Left renal pelvis (tissue), 4 donors: ENCODE data around the gene MAMLD1. TPM values are rescaled to one million over a fixed set of nuclear protein-coding genes. Genes with fewer than 3 reads are reported as not detected.

ENCODE experiments used
- DNase-seq, 4 donors: peaks; one replicate each; pipeline ENCODE4 v3.0.0-alpha.2; 2013; ENCODE audit warnings: low read depth in 4 of 4, low spot score in 3 of 4
- polyA plus RNA-seq, 4 donors: library from polyadenylated mRNA; unstranded; fragments of 120-200 nt; gene quantifications; one replicate each; pipeline ENCODE4 v1.2.1, GENCODE V29; 2013; ENCODE audit not compliant: insufficient read length in 4 of 4

The MAMLD1 gene
- polyA plus RNA-seq, 4 donors: 6.5 to 10.2 (median 7.3) TPM

DNA sequence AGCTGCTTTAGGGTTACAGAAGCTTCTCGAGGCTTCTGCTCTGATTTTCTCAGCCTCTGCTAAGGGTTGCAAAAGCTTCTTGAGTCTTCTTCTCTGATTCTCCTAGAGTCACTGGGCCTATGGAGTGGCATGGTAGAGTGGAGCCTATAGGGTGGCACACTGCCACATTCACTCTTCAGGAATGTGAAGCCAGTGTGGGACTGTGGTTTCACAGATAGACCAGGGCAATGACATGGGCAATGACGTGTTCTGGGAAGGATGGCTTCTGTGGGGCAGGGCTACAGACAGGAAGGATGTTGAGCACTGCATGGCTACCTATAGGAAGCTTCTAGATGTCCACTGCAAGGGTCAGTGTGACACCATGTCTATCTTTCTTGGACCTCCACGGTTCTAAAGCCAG, 11.0 kb upstream of the MAMLD1 start:
- DNase-seq: no peak

DNA sequence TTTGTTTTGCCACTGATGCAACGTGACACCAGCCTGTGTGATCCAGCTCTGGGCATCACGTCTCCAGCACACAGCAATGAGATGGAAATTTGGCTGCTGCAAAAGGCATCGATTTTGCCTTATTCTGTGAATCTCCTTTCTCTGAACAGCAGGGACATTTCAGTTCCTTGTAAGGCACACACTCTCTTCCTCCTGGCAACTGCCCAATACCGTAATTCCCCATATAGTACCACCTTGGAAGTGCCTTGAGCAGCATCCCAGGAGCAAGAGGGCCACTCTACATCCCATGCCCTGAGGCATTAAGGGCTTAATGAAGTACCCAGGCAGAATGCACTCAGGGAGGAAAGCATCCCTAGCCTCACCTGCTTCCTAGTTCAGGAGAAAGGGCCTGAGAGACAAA, 10.5 kb upstream of the MAMLD1 start:
- DNase-seq: no peak

DNA sequence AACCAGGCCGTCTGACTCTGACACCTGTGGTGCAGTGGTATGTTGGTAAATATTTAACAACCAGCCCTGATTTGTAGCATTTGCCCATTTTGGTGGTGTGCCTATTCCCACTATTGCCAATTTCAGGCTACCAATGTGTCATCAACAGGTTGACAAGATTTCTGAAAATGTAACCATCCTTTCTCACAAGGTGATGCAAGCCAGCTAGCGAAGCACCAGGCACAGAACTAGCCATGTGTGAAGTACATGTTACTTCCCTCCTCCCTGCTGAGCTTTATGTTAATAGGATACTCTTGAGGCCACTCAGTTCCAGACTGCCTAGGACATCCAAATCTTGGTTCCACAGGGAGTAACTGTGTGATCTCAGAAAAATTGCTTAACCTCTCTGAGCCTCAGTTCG, 7.2 kb upstream of the MAMLD1 start:
- no peak for DNase-seq

DNA sequence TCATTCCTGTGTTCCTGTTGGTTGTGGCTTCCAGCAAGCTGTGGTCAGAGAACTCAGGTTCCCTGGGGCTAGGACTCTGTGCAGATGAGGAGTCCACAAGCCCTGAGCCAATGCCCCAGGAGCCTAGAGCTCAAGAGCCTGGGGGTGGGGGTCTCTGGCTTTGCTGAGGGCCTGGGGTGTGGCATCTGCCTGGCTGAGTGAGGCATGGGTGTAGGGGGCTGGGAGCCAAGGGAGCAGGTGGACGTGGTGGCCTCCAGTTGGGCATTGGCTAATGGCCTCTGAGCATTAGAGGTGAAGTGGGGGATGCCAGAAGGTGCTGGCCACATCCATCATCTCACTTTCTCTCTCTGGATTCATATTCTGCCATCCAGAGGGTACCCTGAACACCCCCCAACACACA, 5.3 kb upstream of the MAMLD1 start:
- DNase-seq: no peak

DNA sequence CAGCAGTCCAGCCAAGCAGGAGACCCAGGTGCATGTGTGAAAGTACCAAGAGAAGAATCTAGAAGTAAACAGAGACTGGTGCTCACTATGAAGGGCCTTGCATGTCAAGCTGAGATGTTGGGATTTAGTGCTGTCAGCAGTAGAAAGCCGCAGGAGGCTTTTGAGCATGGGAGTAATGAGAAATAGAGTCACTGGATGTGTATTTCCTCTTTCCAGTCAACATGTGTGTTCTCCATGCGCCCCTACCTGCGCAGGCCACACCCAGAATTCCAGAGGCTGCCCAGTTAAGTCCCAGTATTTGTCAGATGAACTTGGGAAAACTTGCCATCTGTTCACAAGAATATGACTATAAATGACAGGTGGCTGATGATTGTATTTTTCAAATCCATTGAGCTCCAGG, 4.5 kb upstream of the MAMLD1 start:
- no peak for DNase-seq

DNA sequence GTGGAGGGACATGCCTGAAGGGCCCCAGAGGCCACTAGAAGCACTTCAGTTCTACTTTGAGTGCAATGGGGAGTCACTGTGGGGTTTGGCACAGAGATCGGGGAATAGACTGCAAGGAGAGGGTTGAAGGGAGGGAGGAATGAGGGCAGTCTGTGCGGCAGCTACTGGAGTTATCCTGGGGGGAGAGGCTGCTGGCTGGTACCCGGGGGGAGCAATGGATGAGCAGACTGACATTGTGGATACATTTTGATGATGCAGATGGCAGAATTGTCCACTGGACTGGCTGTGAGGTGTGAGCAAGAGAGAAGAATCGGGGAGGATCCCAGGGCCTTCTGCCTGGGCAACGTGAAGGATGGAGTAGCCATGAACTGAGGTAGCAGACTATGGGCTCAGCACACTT, 2.8 kb upstream of the MAMLD1 start:
- DNase-seq: no peak

DNA sequence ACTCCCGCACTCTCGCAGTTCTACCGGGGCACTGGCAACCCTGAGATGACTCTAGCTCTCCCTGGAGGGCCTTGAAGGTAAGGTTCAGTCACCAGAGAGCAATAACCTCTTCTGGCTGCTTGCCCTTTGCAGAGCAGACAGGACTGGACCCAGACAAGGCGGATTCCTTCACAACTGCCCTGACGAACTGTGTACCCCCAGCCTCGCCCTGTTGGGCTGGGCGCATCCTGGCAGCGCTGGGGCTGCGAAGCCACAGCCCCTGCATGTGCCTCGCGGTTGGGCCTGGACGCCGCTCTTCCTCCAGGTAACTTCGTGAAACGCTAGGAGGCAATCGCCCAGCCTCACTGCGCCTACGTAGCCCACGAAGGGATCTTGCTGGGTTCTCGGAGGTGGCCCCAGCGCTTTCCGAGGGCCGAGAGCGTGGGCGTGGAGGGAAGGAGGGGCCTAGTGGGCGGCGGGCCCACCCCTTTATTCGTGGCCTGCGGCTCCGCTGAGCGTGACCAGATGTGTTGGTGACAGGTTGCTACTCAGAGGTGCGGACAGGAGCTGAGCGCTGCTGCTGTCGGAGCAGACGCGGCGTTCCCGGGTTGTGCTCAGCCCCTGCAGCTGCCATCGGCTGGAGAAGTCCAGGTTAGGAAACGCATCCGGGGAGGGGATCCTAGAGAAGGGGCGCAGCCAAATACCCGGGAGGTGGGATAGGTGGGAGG, 1.9 kb upstream of the MAMLD1 start:
- no peak for DNase-seq

DNA sequence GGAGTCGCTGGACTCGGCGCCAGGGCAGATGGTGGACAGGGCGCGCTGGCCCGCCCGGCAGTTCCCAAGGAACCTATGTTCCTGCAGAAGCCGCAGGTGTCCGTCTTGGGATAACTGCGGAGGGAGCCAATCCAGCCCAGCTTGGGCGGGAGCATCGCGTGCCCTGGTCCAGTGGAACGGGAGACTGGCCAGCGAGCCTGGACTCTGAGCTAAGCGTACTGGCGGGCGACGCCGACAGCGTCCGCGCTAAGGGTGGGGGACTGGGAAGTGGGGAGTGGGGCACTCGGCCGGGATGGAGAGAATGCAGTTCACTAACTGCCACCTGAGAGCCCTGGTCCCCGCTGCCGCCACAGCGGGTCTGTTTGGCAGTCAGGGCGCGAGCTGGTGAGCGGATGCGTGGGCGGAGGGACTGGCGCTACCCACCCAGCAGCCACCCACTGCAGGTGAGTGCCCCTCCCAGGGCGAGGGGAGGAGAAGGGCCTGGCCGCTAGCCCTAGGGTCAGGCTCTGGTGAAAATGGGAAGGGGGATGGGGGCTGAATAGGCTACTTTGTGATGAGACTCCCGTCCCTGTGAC, 1.3 kb upstream of the MAMLD1 start:
- no peak for DNase-seq

DNA sequence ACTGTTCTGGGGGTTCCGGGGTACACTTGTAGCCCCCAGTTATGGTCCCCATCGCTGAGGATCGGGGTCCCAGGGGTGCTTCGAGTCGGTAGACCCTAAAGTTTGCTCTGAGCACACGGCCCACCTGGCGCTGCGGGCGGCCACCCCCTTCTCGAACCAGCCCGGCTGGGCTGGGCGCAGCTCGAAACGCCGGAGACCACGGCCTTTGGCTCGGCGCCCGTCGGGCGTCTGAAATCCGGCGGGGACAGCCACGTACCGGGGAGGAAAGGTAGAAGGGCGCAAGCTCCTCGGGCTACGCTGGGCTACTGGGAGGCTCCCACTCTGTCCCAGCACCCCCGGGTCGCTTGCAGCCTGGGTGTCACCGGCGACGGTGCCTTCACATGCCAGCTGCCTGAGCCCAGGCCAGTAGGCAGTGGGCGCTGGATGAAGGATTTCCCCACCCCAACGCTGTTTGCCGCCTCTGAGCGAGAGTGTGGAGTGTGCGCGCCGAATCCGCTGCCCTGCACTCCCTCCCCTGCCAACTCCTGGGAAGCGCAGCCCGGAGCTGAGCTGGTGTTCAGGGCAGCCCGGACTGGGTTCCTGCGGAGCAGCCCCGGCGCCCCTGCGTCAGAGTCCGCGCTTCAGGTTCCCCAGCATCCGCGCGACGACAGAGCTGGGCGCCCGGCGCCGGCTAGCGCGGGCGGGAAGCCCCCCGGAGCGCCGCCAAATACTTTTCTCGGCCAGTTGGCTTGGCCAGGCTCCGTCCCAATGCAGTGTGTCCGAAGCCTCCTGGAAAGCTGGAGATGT, 637 bp downstream of the MAMLD1 start:
- DNase-seq: no peak

DNA sequence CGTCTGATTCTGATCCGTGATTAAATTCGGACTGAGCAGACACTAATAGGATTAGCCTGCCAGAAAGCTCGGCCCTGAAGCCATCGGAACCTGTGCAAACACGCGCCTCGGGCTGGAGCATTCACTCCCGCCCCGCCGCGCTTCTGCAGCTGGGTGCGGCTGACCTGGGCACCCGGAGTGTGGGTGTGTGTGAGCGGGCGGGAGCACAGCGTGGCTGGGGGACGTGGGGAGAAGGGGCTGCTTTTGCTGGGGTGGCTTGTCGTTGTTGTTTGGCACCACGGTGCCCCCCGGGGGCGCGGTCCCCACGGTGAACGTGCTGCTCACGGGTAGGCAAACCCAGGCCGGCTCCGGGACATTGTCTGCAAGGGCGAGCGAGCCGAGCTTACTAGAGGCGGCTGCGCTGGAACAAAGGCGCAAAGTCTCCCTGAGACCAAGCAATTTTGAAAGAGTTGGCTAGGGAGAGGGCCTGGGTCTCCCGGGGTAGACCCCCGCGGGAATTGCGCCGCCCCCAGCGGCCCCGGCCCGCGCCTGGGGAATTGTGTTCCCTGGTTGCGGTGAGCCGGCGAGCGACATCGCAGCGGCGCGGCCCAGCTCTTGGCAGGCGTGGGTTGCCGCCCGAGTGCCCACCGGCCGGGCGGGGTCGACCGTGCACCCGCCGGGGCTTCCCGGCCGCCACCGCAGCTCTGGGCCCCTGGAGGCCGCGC, 1.4 kb downstream of the MAMLD1 start:
- no peak for DNase-seq

DNA sequence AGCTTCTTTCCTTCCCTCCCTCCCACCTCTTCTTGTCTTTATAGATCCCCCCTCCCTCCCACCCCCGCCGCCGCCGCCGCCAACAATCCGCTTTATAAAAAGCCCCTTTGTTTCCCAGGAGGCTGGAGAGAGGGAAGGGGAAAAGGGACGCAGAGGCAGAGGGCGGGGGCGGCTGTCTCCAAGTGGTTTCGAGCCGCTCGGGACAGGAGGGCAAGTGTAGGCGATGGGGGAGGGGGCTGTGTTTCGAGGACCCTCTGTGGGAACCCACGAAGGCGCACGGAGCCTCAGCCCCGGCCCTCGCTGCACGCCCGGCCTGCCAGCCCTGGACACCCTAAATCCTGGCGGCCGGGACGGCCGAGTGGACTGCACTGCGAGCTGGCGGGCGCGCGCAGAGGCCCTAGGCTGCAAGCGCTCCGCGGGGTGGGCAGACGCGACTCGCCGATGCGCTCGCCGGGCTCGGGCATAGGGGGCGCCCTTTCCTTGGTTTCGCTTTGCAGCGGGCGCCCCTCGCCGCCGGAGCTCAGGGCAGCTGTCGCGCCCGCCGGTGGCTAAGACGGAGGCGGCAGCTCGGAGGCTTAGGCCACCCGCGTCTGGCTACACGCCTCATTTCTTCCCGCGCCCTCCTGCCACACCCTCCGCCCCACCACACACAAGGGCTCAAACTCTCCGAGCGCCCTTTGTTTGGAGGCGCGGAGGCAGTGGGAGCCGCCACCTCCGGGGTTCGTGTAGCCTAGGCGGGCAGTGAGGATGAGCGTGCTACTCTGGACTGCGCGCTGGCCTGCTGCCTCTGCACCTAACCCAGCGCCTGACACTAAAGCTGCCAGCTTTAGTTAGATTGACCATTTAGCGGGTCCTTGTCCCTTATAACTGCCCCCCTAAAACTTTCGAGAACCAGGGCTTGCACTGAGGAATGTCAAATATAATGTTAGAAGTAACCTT, 2.2 kb downstream of the MAMLD1 start:
- no peak for DNase-seq

DNA sequence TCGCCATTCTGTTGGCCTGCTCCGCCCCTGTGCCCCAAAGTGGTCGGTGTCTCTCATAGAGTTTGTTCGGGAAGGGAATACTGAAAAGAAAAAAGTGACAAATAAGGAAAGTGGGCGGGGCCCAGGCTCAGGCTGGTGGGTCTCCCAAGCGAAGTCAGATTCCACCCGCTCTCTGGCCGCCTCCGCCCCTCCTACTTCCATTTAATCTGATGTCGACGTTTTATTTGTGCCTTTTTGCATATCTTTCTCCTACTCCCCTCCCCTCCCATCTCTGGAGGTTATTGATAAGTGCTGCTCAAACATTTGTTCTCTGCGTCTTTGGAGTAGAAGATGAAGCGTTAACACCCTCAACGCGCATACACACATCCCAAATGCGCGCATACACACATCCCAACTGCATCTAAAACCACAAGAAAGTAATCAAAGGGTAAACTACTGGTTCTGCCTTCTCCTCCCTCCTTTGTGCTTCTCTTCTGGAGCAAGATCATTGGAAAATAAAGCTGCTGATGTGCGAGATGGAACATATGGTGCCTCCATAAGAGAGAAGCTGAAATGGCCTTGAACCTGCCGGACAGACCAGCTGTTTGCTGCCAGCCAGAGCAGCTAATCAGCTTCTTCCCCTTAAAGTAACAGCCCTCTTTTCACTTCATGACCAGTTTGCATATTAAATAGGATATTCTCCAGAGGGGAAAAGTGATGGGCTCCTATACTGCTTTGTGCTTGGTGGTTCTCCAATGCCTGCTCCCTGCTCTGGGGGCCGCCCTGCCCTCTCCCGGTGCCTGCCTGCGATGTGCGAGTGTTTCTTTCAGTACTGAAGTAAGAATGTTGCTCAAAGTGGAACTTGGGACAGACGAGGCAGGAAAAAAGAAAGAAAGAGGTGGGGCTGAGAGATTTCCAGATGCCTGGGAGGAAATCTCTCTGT, 3.1 kb downstream of the MAMLD1 start:
- no peak for DNase-seq

DNA sequence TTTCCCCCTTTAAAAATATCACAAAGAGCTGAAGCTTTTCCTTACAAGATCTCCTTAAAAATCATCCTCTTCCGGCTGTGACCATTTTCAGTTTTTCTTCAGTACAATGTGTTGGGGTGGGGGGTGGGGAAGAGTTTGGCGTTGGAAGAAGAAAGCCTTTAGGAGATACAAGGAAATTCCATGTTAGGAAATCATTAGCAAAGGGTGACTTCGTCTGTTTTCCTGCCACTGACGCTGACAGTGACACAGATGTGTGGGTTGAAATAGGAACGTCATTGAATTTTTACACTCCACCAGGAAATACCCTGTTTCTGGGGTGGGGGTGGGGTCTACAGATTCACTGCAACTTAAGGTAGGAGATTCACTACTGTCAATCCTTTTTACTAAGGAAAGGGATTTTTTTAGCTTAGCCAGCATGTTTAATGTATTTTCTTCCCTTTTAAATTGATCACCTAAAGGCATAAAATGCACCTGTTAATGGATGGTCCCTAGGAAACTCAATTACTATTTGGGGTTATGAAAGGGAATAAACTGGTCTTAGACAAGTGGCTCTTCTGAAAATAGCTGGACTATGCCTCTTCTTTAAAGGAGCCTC, 3.9 kb downstream of the MAMLD1 start:
- DNase-seq: no peak

DNA sequence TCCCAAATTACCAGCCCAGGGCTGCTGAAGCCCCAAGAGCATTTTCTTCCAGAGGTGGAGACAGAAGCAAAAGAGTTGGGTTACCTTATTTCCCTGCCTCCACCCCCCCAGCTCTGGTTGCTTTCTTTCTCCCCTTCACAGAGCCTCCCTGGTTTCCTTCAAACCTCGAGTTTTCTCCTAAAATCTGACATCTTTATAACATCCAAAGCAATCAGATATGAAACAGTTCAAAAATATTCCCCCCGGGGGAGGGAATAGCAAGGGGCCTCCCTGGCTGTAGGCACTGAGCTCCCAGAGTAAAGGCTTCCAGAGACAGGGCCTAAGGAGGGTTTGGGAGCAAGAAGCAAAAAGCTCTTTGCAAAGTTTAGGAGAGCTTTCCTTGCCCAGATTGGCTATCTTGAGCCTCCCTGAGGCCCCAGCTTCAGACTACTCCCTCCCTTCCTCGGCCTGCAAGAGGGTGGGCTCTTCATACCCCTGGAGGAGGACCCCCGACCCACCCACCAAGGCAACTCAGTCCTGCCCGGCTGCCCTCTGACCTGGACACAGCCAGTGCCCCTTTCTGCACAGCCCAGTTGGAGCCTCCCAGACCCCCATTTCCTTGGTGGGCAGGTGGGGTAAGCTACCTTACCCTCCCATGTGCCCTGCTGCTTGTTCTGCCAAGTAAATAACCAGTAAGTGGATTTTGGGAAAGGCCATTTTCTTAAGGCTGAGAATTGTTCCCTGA, 7.6 kb downstream of the MAMLD1 start:
- DNase-seq: no peak

DNA sequence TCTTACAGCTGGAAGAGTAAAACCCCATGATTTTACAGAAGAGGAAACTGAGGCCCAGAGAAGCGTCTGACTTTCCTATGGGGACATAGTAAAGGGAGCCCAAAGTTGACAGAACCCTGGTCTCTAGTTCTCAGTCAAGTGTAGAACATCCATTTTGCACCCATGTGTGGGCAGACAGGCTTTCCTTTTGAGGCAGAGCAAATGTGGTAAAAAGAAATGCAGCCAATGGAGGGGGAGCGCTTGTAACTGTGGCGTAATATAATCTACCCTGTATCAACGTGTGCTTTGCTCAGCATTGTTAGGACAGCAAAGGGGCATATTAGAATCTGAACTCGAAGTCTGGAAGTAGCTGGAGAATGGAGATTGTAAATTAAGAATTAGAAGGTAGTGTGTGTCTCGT, 8.8 kb downstream of the MAMLD1 start:
- no peak for DNase-seq

DNA sequence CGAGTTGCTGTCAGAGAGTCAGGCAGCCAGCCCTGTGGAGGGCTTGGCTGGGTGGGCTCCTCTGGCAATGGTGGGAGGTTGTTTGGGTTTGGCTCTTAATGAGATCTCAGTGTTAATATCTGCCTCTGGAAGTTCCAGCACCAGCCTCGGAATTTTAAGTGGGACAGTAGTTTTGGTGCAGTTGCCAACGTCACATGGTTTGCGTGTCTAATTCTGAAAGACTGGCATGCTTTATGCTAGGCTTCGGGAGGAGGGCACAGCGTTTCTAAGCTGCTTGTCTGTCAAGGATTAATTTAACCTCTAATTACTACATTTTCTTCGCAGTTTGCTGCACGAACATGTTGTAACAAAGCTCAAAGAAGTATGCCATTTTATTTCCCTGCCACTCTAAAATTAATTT, 9.2 kb downstream of the MAMLD1 start:
- DNase-seq: no peak

DNA sequence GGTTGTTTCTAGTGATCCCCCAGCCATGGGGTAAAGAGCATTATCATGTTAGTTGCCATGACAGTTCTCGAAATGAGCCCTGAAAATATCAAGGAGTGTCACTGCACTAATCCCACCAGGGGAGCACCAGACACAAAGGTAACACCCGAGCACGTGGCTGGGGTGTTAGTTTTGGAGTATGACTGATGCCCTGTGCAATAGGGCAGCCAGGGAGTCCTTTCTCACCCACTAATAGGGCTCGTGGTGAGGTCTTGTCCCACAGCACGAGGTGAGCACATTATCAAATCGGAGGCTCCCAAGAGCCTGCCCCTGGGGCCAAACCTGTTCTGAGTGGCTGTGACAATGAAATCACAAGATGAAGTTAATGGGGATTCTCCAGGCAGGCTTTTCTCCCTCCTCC, 9.6 kb downstream of the MAMLD1 start:
- DNase-seq: no peak

DNA sequence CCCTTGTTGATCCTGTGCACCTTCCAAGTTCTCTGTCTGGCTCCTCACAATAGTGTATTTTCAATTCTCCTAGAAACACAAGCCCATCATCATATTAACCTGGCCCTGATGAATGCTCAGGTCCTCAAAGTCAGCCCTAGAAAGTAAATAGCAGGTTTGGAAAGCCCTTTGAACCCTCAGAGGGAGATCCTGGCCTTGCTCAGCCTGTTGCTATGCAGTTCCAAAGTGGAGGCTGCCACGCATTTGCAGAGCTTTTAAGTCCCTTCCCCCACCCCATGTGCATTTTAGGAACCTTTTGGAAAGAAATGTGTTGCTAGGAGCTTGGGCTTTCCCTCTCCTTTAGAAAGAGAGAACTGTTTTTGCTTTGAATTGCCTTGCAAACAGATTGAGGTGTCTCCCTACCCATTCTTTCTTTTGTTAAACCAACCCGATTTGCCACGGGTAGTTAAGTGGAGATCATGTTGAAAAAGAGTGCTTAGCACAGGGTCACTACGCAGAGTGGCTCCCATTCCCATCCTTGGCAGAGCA, 12.2 kb downstream of the MAMLD1 start:
- DNase-seq: no peak
